K562 (cell line): ENCODE data around the gene TRDMT1.

ENCODE experiments used
- CBX3 ChIP-seq, 2 experiments: IDR thresholded peaks; 1 replicate in 1 of 2; 2 replicates in 1 of 2; pipeline ENCODE4 v1.6.1; 2012; ENCODE audit warnings: inconsistent platforms in 2 of 2, low read length in 2 of 2, borderline replicate concordance in 1 of 2, control low read depth in 1 of 2
- HNRNPUL1 ChIP-seq: fragments of 200-400 bp; formaldehyde crosslinking; IDR thresholded peaks from 2 replicates; pipeline ENCODE4 v1.6.1; 2017; ENCODE audit warnings: low read length
- IRF2 ChIP-seq: sonication (generic); formaldehyde crosslinking; IDR thresholded peaks from 2 replicates; pipeline ENCODE4 v1.8.1; 2022; ENCODE audit warnings: mild to moderate bottlenecking, missing genetic modification reagents
- ZNF140 ChIP-seq: fragments of 250-450 bp; sonication (Bioruptor Pico); IDR thresholded peaks from 2 replicates; pipeline ENCODE4 v1.8.0; 2021; ENCODE audit warnings: moderate library complexity, mild to moderate bottlenecking, inconsistent platforms
- TF ChIP-seq, protein P1 (sequence below), 3 experiments: IDR thresholded peaks in 2 of 3; conservative IDR thresholded peaks in 1 of 3; 2 replicates each; pipeline ENCODE4 v1.5.1; 2011 to 2012; ENCODE audit warnings: low read length in 3 of 3, mild to moderate bottlenecking in 3 of 3, control low read depth in 2 of 3, improper control_type of control experiment in 1 of 3, inconsistent platforms in 1 of 3, low read depth in 1 of 3, mixed read lengths in 1 of 3, moderate library complexity in 1 of 3; ENCODE audit not compliant: insufficient read depth in 2 of 3
- TF ChIP-seq, protein P2 (sequence below), 2 experiments: fragments of 200-800 bp in 1 of 2; sonication (Bioruptor generic) in 1 of 2; sonication (generic) in 1 of 2; formaldehyde crosslinking in 1 of 2; IDR thresholded peaks in 1 of 2; conservative IDR thresholded peaks in 1 of 2; 2 replicates each; pipeline versions ENCODE4 v1.5.0 to v1.6.1; 2016 to 2020; ENCODE audit warnings: missing compliant biosample characterization in 1 of 2, missing genetic modification characterization in 1 of 2, missing genetic modification reagents in 1 of 2

DNA sequence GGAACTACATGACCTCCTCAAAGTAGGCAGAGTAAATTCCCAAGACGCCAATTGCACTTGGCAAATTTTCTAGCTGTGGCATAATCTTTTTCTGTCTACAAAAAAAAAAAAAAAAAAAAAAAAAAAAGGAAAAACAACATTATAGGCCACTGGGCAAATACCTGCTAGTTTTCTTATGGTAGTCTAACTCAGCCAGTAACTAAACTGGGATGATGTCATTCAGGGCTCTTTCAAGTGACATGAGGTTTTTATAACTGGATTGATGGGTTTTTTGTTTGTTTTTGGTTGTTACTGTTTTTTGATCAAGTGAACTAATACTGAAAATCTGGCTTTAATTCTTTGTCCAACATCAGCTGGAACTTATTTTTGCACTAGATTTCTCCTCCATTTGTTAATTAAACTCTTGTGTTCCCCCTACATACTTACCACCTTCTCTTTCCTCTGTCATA, 19.2 kb upstream of the TRDMT1 start:
- no peak for TF ChIP-seq CBX3 (IDR thresholded peaks at IDR 0.05; ENCODE audit: borderline replicate concordance in 1 of 2, low read length in 2 of 2)
- TF ChIP-seq ZNF140 (CRISPR knock-in tag): no peak
- no peak for TF ChIP-seq IRF2 (CRISPR knock-in tag)
- TF ChIP-seq, protein P1, sequence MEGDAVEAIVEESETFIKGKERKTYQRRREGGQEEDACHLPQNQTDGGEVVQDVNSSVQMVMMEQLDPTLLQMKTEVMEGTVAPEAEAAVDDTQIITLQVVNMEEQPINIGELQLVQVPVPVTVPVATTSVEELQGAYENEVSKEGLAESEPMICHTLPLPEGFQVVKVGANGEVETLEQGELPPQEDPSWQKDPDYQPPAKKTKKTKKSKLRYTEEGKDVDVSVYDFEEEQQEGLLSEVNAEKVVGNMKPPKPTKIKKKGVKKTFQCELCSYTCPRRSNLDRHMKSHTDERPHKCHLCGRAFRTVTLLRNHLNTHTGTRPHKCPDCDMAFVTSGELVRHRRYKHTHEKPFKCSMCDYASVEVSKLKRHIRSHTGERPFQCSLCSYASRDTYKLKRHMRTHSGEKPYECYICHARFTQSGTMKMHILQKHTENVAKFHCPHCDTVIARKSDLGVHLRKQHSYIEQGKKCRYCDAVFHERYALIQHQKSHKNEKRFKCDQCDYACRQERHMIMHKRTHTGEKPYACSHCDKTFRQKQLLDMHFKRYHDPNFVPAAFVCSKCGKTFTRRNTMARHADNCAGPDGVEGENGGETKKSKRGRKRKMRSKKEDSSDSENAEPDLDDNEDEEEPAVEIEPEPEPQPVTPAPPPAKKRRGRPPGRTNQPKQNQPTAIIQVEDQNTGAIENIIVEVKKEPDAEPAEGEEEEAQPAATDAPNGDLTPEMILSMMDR (IDR thresholded peaks at IDR 0.05 in 2 of 3, conservative IDR thresholded peaks at IDR 0.05 in 1 of 3; ENCODE audit: insufficient read depth in 2 of 3, low read depth in 1 of 3, low read length in 3 of 3): no peak
- TF ChIP-seq, protein P2, sequence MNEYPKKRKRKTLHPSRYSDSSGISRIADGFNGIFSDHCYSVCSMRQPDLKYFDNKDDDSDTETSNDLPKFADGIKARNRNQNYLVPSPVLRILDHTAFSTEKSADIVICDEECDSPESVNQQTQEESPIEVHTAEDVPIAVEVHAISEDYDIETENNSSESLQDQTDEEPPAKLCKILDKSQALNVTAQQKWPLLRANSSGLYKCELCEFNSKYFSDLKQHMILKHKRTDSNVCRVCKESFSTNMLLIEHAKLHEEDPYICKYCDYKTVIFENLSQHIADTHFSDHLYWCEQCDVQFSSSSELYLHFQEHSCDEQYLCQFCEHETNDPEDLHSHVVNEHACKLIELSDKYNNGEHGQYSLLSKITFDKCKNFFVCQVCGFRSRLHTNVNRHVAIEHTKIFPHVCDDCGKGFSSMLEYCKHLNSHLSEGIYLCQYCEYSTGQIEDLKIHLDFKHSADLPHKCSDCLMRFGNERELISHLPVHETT (CRISPR knock-in tag; conservative IDR thresholded peaks at IDR 0.05 in 1 of 2, IDR thresholded peaks at IDR 0.05 in 1 of 2): no peak
- TF ChIP-seq HNRNPUL1: no peak
